Left cardiac atrium (tissue), 4 donors: ENCODE results near the gene TRPV5. TPM values are rescaled to one million over a fixed set of nuclear protein-coding genes. Genes with fewer than 3 reads are reported as not detected.

Source experiments
- ATAC-seq, 2 donors: fragments of 200-7000 bp; cut with Tn5 transposase; one replicate each; pipeline ENCODE4 v1.9.1; 2020; ENCODE audit warnings: mild to moderate bottlenecking in 2 of 2, moderate library complexity in 2 of 2
- DNase-seq: peaks from one replicate; pipeline ENCODE4 v3.0.0-alpha.2; 2020
- intact Hi-C, 2 donors: fragments of 100-400 bp; cut with DNase I; formaldehyde crosslinking; loops; one replicate each; pipeline versions ENCODE4 v1.14.1 to v1.15.1; 2022 to 2023
- total RNA-seq, 2 donors: library from RNA; stranded (reverse); fragmentation: NEBNext Ultra II Directional; extraction: Animal tissue kit (Norgen Biotek cat#: 25700); gene quantifications; one replicate each; pipeline ENCODE4 v1.2.1, GENCODE V29; 2021
- donor health status: DM: no; HTN: yes; CAD: no.
- donor health status: DM: no; HTN: yes; CAD: no; lungs with severe emphysema.
- donor health status: DM: yes; HTN: yes; CAD: no.
- donor health status: Dilated cardiomyopathy.

Gene TRPV5
- total RNA-seq, 2 donors from 2014 or later: not detected

GRCh38 chr7:142915315-142915714, 18.2 kb downstream of the TRPV5 start:
- no peak for DNase-seq
- intact Hi-C loops: no loop called here
- no peak for ATAC-seq

DNA sequence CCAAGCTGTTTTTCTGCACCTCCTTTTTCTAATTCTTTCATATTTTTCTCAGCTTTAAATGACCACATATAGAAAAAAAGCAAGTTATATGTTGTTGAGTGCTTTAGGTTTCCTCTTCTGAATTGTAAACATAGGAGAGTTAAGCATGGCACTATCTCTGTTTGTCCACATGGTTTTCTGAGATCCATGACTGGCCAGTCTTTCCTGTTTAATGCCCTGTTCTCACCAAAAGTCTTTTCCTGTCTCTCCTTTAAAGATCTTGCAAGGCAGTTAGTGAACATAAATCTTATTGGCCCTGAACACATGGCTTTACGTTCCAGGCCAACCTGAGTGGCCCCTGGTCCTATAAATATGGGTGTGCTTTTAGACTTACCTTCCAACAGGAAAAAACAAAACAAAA, 19.4 kb downstream of the TRPV5 start:
- ATAC-seq (no peak), DNase-seq (no peak)
- intact Hi-C loops: no loop called here

DNA sequence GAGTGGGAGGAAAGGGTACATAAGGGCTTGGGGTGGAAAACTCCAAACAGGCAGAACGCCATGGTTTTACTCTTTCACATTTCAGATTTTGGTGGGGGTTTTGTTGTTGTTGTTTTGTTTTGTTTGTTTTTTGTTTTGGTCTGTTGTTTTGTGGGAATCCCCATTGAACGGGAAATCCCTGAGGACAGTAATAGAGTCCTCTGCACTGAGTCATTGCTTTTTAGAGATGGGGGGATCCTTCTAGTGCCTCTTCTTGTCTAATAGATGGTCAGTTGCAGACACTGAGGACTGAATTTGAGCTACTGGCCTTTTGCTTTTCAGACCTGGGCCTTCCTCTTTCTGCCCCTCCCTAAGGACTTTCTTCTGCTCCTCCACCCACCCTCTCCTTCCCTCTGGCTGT, 20.0 kb downstream of the TRPV5 start:
- intact Hi-C loops: no loop called here
- no peak for ATAC-seq
- no peak for DNase-seq

DNA sequence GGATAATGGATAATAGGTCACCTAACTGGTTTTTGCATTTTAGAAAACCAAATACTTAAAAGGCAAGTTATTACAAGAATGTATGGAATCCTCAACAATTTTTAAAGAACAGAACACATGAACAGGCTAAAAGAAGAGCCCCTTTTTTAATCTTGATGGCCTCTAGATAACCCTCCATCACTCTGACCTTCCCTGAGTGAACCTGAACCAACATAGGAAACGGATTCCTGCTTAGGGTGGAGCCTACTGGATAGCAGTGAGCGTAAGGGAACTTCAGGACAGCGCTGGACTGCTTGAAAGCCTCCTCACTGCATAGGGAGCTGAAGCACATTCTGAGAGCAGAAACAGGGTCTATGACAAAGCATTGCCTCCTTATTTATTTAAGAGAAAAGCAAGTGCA, 20.5 kb downstream of the TRPV5 start:
- DNase-seq (no peak), ATAC-seq (no peak)
- intact Hi-C loops: no loop called here

DNA sequence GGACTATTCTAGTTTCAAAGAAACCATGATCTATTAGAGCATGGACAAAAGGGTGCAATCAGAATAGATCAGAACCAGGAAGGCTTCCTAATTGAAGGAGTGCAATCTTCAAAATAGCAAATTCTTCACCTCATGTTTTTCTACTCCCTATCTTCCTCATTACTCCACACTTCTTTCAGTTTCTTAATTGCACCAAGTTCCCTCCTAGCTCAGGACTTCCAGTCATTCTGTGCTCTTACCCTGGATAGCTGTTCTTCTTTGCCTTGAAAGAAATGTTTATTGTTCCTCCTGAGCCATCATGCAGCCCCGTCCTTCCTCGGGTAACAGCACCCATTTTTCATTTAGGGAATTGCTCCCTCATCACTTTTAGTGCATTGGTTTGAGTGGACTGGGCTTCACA, 23.1 kb downstream of the TRPV5 start:
- DNase-seq (no peak), ATAC-seq (no peak)
- intact Hi-C loops: no loop called here

- DNase-seq (no peak), ATAC-seq (no peak)
- intact Hi-C loops: no loop called here
Measured at GRCh38 chr7:142910031-142910433, 23.5 kb downstream of the TRPV5 start.

DNA sequence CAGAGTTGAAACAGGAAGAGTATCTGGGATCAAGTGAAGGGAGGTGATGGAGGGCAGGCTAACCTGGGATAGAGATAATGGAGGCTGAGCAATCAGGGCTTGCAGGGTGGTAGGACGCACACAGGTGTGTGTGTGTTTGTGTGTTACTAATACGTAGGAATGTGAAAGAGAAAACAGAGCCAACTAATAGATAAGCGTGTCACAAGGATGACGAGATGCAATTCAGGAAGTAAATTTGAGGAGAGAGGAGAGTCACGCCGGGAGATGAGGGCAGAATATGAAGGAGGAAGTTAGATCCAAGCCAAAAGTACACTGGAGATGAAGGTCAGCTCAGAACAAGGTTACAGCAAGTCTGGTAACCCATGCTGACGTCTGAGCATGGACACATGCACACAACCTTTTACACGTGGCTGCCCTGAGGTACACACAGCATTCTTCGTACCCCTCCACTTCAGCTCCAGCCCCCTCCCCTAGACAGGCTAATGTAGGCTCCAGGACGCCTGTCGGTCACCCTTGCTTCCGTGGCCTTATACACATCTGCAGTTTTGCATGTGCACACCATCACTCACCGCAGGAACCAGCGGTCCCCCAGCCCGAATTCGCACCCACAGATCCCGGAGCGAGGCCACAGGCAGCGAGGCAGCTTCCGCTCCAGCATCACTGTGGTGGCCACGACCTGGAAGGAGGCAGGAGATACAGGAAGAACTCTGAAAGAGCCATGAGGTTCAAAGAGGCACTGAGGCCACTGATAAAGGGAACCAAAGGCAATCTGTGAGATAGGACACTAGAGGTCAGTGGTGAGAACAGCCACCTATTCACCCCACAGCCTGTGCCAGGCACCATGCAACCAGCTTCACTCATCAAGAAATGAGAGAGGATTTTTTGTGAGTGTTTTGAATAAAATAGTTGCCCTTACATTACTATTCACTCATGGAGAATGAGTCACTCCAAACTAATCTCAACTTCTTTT, 24.3 kb downstream of the TRPV5 start:
- intact Hi-C loops: no loop called here
- DNase-seq (no peak), ATAC-seq (peak in 1 of 2 donors; percentile 81)

GRCh38 chr7:142908290-142908689, 25.3 kb downstream of the TRPV5 start:
- DNase-seq: no peak
- no peak for ATAC-seq
- intact Hi-C loops: no loop called here

- ATAC-seq: no peak
- intact Hi-C loops: no loop called here
- no peak for DNase-seq
Measured at GRCh38 chr7:142906643-142907042, 26.9 kb downstream of the TRPV5 start.

DNA sequence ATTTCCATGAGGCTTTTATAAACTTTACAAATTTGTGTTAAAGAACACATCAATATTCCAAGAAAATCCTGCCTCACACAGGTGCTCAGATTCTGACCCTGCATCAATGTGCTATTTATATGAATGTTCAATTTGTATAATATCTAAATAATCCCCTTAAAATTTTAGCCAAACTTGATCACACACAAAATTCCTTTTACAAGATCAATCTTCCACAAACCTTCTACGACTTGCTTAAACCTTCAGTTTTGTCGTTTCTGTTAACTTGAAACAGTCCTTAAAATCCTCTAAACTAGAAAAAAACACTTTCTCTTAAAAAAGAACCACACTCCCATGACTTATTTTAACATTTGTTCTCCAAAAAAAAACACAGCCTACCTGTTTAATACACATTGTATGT, 27.8 kb downstream of the TRPV5 start:
- ATAC-seq (no peak), DNase-seq (no peak)
- intact Hi-C loops: no loop called here

- DNase-seq: no peak
- intact Hi-C loops: no loop called here
- no peak for ATAC-seq
Measured at GRCh38 chr7:142904128-142904527, 29.4 kb downstream of the TRPV5 start.

- DNase-seq (no peak), ATAC-seq (no peak)
- intact Hi-C loops: no loop called here
Measured at GRCh38 chr7:142901426-142902259, 31.9 kb downstream of the TRPV5 start.

- DNase-seq (no peak), ATAC-seq (no peak)
- intact Hi-C loops: no loop called here
Measured at GRCh38 chr7:142899661-142900060, 33.9 kb downstream of the TRPV5 start.

DNA sequence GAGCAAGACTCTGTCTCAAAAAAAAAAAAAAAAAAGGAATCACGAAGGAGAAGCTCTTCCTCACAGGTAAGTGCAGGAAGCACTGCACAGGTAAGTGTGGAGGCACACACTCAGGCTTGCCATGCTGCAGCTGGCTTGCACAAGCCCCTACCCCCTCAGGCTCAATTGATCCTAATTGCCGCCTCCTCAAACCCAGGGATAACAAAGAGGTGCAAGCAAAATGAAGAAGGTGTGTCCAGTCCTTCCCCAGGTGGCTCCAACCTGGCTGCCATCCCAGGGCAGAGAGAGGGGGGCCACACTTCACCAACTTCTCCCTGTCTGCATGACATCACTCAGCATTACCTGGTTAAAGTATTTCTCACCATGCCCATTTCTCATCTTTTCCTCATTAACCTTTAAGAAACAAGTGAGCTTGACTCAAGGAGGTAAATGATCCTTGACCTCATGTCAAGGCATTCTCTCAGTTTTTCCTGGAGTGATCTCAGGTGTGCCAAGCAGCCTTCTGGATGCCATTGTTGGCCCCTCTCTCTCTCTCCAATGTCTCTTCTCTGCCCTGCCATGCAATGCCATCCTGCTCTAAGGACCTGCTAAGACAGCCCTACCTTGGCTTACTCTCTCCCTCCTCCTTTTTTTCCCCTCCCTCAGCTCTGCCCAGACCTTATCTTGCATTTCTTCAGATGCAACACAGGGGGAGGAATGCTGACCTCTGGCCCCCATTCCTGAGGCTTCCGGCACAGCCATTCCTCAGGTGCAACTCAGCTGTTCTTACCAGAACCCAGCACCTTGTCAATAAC, 35.0 kb downstream of the TRPV5 start:
- intact Hi-C loops: no loop called here
- DNase-seq (no peak), ATAC-seq (no peak)

DNA sequence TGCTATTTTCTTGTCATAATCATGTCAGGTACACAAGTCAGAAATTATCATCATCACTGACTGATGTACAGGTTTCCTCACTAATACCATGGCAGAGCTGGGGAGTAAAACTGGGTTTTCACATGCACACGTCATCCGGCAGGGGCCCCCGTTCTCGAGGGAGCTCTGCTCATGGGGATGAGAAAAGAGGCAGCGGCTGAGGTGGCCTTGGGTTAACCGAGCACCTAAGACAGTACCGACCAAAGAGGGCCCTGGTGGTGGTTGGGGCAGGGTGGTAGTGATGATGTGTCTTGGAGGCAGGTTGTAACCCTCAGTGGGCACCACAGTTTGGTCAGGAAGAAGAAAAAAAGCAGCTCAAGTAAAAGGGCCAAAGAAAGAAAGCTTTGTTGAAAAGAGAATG, 35.9 kb downstream of the TRPV5 start:
- intact Hi-C loops: no loop called here
- DNase-seq (no peak), ATAC-seq (no peak)

GRCh38 chr7:142896741-142897379, 36.7 kb downstream of the TRPV5 start:
- intact Hi-C loops: no loop called here

GRCh38 chr7:142896151-142896550, 37.4 kb downstream of the TRPV5 start:
- intact Hi-C loops: no loop called here
- DNase-seq: no peak
- ATAC-seq: no peak

More at GRCh38 chr7:142896741-142897379, 36.7 kb downstream of the TRPV5 start:
- no peak for ATAC-seq
- no peak for DNase-seq

DNA sequence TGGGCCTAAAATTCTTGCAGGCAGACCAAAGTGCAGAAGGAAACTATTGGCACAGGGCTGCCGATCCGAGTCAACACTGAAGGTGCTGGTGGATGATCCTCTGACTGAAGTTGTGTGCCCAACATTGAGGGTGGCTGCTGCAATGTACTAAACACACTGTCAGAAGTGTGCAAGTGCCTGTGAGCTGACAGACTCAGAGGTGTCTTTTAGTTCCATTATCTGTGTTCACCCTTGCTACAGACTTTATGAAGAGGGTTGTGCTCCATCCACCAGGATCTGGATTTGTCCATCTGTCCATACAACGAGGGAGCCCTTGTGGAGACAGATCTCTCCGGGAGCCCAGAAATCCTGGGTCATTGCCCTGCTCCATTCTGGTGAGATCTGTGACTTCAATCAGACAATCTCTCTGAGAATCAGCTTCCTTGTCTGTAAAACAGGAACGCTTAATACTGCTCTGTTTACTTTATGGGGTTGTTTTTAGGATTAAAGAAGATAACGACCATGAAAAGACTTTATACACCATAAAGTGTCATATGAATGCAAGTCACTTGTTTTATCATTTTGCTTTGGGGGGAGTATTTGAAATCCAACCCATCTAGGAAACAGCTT, 38.5 kb downstream of the TRPV5 start:
- ATAC-seq (no peak), DNase-seq (no peak)
- intact Hi-C loops: no loop called here
